ENCODE data around the gene TSKS. TPM values are rescaled to one million over a fixed set of nuclear protein-coding genes. Genes with fewer than 3 reads are reported as not detected.

Gene TSKS
- total and polyA plus RNA-seq, 4 donors, result 0.23 to 0.83 (median 0.61) TPM

- Histone ChIP-seq H3K9me3 (ENCODE audit: control insufficient read depth in 4 of 4, insufficient read depth in 3 of 4, low read length in 3 of 4) (no peaks in the 10 kb centered on the region), H3K9ac (ENCODE audit: insufficient read depth in 1 of 2, low read length in 2 of 2) (no peak overlapping the region), H3K36me3 (ENCODE audit: control insufficient read depth in 4 of 4, insufficient read depth in 4 of 4, low read length in 4 of 4) (peaks cover 0 to 15% (median 12%) of the 10 kb centered on the region in 4 donors), H3K27me3 (ENCODE audit: control insufficient read depth in 3 of 3, insufficient read depth in 3 of 3, low read length in 2 of 3) (no peaks in the 10 kb centered on the region), H3K27ac (ENCODE audit: low read depth in 1 of 2, low read length in 1 of 2) (no peak overlapping the region), H3K4me3 (no peak overlapping the region), H3K4me1 (ENCODE audit: control insufficient read depth in 5 of 5, insufficient read depth in 5 of 5, low read length in 5 of 5) (peaks cover 0 to 20% (median 8%) of the 10 kb centered on the region in 5 donors)
- DNase-seq, result no peak
- ATAC-seq (ENCODE audit: insufficient read depth, low FRiP score), result no peak
- no peak for TF ChIP-seq CTCF (IDR thresholded peaks at IDR 0.05; ENCODE audit: control extremely low read depth, extremely low read depth)
- WGBS, 2 donors, result 82 to 85% methylated on average over 20 of the region's 20 CpGs
These were observed 45.0 kb upstream of the TSKS start for GRCh38 chr19:49807904-49808675.

GRCh38 chr19:49807058-49807903, 44.2 kb upstream of the TSKS start:
- no peak overlapping the region for H3K27ac ChIP-seq (ENCODE audit: low read depth in 1 of 2, low read length in 1 of 2)
- H3K36me3 ChIP-seq (ENCODE audit: control insufficient read depth in 4 of 4, insufficient read depth in 4 of 4, low read length in 4 of 4), result peaks cover 0 to 22% (median 17%) of the 10 kb centered on the region in 4 donors
- no peak overlapping the region for H3K4me3 ChIP-seq
- H3K9ac ChIP-seq (ENCODE audit: insufficient read depth in 1 of 2, low read length in 2 of 2), result no peak overlapping the region
- no peak for TF ChIP-seq CTCF (IDR thresholded peaks at IDR 0.05; ENCODE audit: control extremely low read depth, extremely low read depth)
- no peaks in the 10 kb centered on the region for H3K9me3 ChIP-seq (ENCODE audit: control insufficient read depth in 4 of 4, insufficient read depth in 3 of 4, low read length in 3 of 4)
- ATAC-seq (ENCODE audit: insufficient read depth, low FRiP score) (no peak), DNase-seq (no peak)
- H3K4me1 ChIP-seq (ENCODE audit: control insufficient read depth in 5 of 5, insufficient read depth in 5 of 5, low read length in 5 of 5), result peaks cover 0 to 20% (median 6%) of the 10 kb centered on the region in 5 donors
- H3K27me3 ChIP-seq (ENCODE audit: control insufficient read depth in 3 of 3, insufficient read depth in 3 of 3, low read length in 2 of 3), result no peaks in the 10 kb centered on the region
- 62 to 78% methylated on average over 18 of the region's 18 CpGs for WGBS, 2 donors

GRCh38 chr19:49806620-49806959, 43.5 kb upstream of the TSKS start:
- no peaks in the 10 kb centered on the region for H3K9me3 ChIP-seq (ENCODE audit: control insufficient read depth in 4 of 4, insufficient read depth in 3 of 4, low read length in 3 of 4)
- H3K9ac ChIP-seq (ENCODE audit: insufficient read depth in 1 of 2, low read length in 2 of 2), result no peak overlapping the region
- peaks cover 0 to 29% (median 17%) of the 10 kb centered on the region in 4 donors for H3K36me3 ChIP-seq (ENCODE audit: control insufficient read depth in 4 of 4, insufficient read depth in 4 of 4, low read length in 4 of 4)
- DNase-seq, result no peak
- H3K27ac ChIP-seq (ENCODE audit: low read depth in 1 of 2, low read length in 1 of 2), result no peak overlapping the region
- H3K4me3 ChIP-seq, result no peak overlapping the region
- H3K27me3 ChIP-seq (ENCODE audit: control insufficient read depth in 3 of 3, insufficient read depth in 3 of 3, low read length in 2 of 3), result no peaks in the 10 kb centered on the region
- TF ChIP-seq CTCF (IDR thresholded peaks at IDR 0.05; ENCODE audit: control extremely low read depth, extremely low read depth), result no peak
- ATAC-seq (ENCODE audit: insufficient read depth, low FRiP score), result no peak
- 90 to 95% methylated on average over 8 of the region's 8 CpGs for WGBS, 2 donors
- peaks cover 0 to 19% (median 6%) of the 10 kb centered on the region in 5 donors for H3K4me1 ChIP-seq (ENCODE audit: control insufficient read depth in 5 of 5, insufficient read depth in 5 of 5, low read length in 5 of 5)

Data from lung (tissue), 12 donors.